ENCODE data around the gene UBQLN3. TPM values are rescaled to one million over a fixed set of nuclear protein-coding genes. Genes with fewer than 3 reads are reported as not detected.

UBQLN3 gene
- total RNA-seq: not detected in 2 replicates

DNA sequence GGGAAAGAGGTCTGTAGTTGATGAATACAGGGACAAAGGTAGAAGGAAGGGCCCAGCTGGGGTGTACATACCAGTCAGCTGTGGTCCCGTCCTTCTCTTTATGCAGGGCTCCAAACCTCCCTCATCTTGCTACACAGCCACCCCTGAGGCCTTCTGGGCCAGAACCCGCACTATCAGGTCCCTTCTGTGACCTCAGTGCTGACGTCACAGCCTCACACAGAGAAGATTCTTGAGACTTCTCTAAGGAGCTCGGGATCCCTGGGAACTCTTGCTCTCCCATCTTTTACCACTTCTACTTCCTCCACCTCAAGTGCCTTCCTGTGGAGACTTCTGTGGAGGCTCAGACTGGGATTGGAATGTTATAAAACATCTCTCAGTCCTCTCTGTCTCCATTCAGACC lies at the start of gene UBQLN3:
Gene UBQLN3 (minus strand): TSS at position 155 of the 400 bp plus-strand sequence. CDS start 399 bp downstream, outside the sequence.

DNA sequence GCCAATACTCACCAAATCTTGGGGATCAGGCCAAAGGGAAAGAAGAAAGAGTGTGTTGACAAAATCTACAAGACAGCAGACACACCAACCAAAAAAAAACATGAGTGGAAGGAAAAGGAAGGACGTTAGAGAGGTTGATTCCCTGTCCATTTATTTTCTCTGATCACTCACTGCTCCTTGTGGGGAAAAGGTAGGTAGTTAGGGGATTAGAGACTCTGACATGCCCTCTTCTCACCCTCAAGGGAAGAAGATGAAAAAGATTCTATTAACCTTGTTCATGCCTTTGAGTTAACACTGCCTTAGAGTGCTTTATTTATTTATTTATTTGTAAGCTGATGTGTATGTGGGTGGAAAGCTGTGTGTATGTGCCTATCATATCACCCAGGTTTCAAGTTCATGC lies 38.7 kb upstream of the UBQLN3 start, which contains the start of gene OR52H1:
Gene OR52H1 (minus strand): TSS at position 101 of the 400 bp plus-strand sequence. CDS start 3,035 bp downstream, outside the sequence.

DNA sequence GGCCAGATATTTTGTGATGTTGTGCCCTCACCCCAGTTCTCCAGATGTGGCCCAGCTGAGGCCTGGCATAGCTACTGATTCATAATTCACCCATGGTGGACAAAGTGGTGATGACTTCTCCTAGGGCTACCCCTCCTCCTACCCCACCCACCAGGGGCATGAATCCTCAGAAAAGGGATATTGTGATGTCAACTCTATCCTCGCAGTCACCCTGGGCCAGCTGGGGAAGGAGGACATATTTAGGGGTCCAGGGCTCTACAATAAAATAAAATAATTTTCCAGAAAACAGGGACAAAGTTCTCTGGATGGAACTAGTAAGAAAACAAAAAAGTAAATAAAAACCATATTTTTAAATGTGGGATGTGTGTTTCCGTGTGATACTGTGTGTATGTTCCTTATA lies 6.8 kb upstream of the UBQLN3 start, which contains the start of gene UBQLNL:
Gene UBQLNL (minus strand): TSS at position 101 of the 400 bp plus-strand sequence. CDS start 258 bp downstream, outside the sequence.

DNA sequence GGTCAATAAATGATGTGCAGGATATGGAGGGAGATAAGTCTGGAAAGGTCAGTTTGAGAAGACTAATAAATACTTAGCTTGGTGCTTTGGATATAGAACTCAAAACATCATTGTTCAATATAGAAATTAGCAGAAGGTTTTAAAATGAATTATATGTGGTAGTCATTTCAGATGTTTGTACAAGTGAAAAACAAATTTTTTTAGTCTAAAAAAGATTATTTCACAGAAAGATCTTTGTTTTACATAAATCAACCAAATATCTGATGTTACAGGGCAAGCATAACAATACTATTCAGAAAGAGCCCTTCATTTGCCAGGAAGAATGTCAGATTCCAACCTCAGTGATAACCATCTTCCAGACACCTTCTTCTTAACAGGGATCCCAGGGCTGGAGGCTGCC lies 21.4 kb downstream of the UBQLN3 start, which contains the start of gene OR52D1:
Gene OR52D1 (plus strand): TSS at position 301 of the 400 bp plus-strand sequence. CDS start 22 bp downstream, at position 323.

Other genes starting within 250 kb of the UBQLN3 start
- not detected in 2 replicates for gene HBE1, start 240.0 kb downstream of the UBQLN3 start, total RNA-seq
- not detected in 2 replicates for gene OR51B4, start 208.0 kb downstream of the UBQLN3 start, total RNA-seq
- not detected in 2 replicates for gene OR51B2, start 185.7 kb downstream of the UBQLN3 start, total RNA-seq
- gene OR51B5, start 166.4 kb downstream of the UBQLN3 start, total RNA-seq: not detected in 2 replicates
- gene OR51B6, start 158.4 kb downstream of the UBQLN3 start, total RNA-seq: not detected in 2 replicates
- not detected in 2 replicates for gene OR51M1, start 126.1 kb downstream of the UBQLN3 start, total RNA-seq
- not detected in 2 replicates for gene OR51Q1, start 87.8 kb downstream of the UBQLN3 start, total RNA-seq
- gene OR51I1, start 68.4 kb downstream of the UBQLN3 start, total RNA-seq: not detected in 2 replicates
- not detected in 2 replicates for gene OR51I2, start 60.6 kb downstream of the UBQLN3 start, total RNA-seq
- not detected in 2 replicates for gene OR52D1, start 21.3 kb downstream of the UBQLN3 start, total RNA-seq
- not detected in 2 replicates for gene UBQLNL, start 6.7 kb upstream of the UBQLN3 start, total RNA-seq
- not detected in 2 replicates for gene OR52H1, start 38.6 kb upstream of the UBQLN3 start, total RNA-seq
- not detected in 2 replicates for gene OR52B6, start 70.9 kb upstream of the UBQLN3 start, total RNA-seq
- gene TRIM6, start 86.7 kb upstream of the UBQLN3 start, total RNA-seq: 4.0 and 9.2 TPM in 2 replicates
- gene TRIM34, start 115.0 kb upstream of the UBQLN3 start, total RNA-seq: 4.6 and 10.2 TPM in 2 replicates
- 18.2 and 24.1 TPM in 2 replicates for gene TRIM5, start 175.1 kb upstream of the UBQLN3 start, total RNA-seq
- gene TRIM22, start 179.8 kb upstream of the UBQLN3 start, total RNA-seq: 15.5 and 48.8 TPM in 2 replicates
- not detected in 2 replicates for gene OR56B1, start 226.5 kb upstream of the UBQLN3 start, total RNA-seq
- gene OR52N4, start 244.3 kb upstream of the UBQLN3 start, total RNA-seq: not detected in 2 replicates